ENCODE measurements around the gene LIG1.
"Not testable (repeated sequence)": the region's sequence is repeated elsewhere in the genome, so short reads cannot be mapped to it uniquely, and the experiment has no call there.

Gene LIG1

GRCh38 chr19:48120505-48120904 lies 49.6 kb downstream of the LIG1 start:
- no peak for DNase-seq

DNA sequence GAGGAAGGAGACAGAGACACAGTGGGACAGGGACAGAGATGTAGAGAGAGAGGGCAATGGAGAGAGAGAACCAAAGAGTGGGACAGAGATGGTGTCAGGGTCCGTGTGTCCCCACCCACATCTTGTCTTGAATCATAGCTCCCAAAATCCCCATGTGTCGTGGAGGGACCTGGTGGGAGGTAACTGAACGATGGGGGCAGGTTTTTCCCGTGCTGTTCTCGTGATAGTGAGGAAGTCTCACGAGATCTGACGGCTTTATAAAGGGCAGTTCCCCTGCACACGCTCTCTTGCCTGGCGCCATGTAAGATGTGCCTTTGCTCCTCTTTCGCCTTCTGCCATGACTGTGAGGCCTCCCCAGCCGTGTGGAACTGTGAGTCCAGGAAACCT lies 52.0 kb downstream of the LIG1 start:
- DNase-seq = no peak

- DNase-seq = no peak
Measured at GRCh38 chr19:48117515-48118130, 52.5 kb downstream of the LIG1 start.

GRCh38 chr19:48113190-48113917 lies 56.8 kb downstream of the LIG1 start:
- DNase-seq = no peak

GRCh38 chr19:48111280-48111679 lies 58.9 kb downstream of the LIG1 start:
- DNase-seq = no peak

DNA sequence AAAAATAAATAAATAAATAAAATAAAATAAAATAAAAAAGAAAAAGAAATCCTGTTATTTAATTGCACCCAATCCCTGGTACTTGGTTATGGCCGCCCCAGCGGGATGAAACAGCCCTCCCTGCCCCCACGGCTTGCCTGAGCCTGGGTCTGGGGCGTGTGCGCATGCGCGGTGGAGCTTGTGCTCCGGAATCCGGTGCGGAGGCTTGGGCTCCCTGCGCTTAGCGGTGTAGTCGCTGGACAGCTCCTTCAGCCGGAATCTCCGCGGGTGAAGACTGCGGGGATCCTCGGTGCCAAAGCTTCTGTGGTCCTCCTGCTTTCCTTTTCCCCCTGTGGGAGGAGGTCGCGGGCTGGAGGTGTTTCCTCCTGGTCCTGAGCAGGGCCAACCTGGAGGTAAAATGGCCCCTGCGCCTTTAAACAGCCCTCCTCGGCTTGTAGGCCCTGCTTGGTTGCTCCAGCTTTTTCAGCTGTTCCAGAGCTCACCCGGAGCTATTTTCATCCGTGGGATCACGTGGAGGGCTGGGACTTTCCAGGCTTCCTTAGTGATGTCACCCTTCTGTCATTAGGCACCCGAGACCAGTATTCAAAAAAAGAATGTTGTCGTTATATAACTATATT lies 59.7 kb downstream of the LIG1 start, which contains the start of gene PLA2G4C:
Gene PLA2G4C, minus strand, starts transcription at position 468 of the 617 bp plus-strand sequence. CDS start 4,288 bp downstream, outside the sequence.
- DNase-seq = peak; percentile 87

DNA sequence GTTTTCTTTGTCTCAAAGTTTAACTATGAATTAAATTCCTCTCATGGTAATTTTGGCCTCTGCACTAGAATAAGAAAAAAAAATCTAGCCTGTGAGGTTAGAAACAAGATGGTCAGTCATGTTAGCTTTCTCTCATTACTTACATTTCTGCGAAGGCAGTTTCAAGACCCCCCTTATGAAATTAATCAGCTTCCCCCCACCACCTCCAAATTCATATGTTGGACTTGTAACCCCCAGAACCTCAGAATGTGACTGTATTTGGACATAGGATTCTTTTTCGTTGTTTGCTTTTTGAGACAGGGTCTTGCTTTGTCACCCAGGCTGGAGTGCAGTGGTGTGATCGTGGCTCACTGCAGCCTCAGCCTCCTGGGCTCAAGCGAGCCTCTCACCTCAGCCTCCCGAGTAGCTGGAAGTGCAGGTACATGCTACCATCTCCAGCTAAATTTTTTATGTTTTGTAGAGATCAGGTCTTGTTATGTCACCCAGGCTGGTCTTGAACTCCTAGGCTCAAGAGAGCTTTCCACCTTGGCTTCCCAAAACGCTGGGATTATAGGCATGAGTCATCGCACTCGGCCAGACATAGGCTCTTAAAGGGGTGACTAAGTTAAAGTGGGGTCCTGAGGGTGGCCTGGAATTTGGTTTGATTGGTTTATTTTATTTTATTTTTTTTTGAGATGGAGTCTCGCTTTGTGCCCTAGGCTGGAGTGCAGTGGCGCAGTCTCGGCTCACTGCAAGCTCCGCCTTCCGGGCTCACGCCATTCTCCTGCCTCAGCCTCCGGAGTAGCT lies 61.0 kb downstream of the LIG1 start:
- DNase-seq = no peak

GRCh38 chr19:48103922-48104321 lies 66.2 kb downstream of the LIG1 start:
- no peak for DNase-seq

GRCh38 chr19:48102870-48103751 lies 67.0 kb downstream of the LIG1 start:
- DNase-seq = peak; percentile 42

DNA sequence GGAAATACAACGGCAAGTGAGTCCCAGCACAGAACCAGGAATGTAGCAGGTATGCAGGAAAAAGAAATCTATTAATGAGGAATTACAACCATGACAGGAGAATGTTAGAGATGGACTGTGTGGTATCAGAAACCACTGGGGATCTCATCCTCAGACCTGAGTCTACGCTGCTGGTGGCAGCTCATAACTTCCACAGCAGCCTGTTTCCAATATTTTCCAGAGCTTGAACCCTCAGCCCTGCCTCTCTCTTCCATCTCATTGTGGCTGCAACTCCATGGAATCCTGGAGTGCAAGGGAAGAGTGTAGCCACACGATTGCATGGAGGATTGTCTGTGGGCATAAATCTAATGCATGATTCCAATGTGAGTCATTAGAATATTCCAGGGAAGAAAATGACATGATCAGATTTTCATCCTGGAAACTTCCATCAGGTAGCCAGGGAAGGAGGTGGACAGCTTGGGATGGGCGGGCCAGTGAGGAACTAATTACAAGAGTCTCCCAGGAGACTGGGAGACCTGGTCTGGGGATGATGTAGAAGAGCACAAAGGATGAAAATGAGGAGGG lies 74.5 kb downstream of the LIG1 start:
- DNase-seq = no peak

GRCh38 chr19:48094855-48095203 lies 75.3 kb downstream of the LIG1 start:
- DNase-seq = no peak

DNA sequence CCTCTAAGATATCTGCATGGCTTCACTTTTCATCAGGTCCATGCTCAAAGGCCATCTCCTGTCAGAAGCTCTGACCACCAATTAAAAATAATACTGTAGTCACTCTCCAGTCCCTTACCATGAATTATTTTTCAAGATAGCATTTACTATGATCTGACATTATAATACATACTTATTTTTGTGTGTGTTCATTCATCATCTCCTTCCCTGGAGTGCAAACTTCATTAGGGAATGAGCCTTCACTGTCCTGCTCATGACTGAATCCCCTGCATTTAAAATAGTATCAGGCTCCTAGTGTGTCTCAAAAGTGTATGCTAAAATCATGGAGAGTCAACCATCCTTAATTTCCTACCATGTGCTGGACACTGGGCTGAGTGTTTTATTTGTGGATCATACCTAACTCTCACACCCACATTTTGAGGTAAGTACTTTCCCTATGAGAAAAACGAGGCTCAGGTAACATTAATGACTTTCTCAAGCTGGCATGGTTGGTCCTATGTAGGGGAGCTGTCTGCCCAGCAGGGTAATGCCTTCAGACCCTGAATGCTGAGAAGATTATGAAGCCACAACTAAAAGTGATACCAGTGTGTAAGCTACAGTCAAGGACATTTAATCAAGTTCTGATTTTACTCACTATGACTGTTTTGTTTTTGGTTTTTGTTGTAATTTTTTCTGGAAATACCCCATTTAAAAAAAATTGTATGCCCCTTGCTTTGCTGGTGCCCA lies 75.9 kb downstream of the LIG1 start:
- DNase-seq = no peak

DNA sequence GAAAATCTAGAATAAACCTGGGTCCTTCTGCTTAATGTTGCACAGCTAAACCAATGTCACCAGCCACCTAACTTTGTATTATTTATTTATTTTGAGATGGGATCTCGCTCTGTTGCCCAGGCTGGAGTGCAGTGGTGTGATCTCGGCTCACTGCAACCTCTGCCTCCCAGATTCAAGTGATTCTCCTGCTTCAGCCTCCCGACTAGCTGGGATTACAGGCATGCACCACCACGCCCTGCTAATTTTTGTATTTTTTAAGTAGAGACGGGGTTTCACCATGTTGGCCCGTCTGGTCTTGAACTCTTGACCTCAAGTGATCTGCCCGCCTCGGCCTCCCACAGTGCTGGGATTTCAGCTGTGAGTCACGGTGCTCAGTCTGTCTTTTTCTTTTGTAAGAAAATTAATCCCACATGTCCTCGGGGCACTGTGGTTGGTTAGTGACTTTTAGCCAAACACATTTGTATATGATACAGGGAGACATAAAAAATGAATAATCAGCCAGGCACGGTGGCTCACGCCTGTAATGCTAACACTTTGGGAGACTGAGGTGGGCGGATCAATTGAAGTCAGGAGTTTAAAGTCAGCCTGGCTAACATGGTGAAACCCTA lies 78.9 kb downstream of the LIG1 start:
- DNase-seq = not testable (repeated sequence)

GRCh38 chr19:48090281-48090802 lies 79.8 kb downstream of the LIG1 start:
- no peak for DNase-seq

- DNase-seq = not testable (repeated sequence)
Measured at GRCh38 chr19:48088991-48089390, 81.2 kb downstream of the LIG1 start.

GRCh38 chr19:48085904-48086864 lies 84.0 kb downstream of the LIG1 start:
- no peak for DNase-seq

- no peak for DNase-seq
Measured at GRCh38 chr19:48085076-48085475, 85.1 kb downstream of the LIG1 start.

- no peak for DNase-seq
Measured at GRCh38 chr19:48081106-48081505, 89.0 kb downstream of the LIG1 start.

DNA sequence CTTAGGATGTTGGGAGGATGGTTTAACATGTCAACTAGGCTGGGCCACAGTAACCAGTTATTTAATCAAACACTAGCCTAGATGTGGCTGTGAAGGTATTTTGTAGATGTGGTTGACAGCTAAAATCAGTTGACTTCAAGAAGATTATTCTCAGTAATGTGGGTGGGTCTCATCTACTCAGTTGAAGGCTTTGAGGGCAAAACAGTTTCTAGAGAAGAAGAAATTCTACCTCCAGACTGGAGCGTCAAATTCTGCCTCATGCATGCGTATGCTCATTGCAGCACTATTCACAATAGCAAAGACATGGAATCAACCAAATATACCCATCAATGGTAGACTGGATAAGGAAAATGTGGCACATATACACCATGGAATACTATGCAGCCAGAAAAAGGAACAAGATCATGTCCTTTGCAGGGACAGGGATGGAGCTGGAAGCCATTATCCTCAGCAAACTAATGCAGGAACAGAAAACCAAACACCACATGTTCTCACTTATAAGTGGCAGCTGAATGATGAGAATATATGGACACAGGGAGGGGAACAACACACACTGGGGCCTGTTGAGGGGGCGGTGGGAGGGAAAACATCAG lies 99.9 kb downstream of the LIG1 start:
- DNase-seq = not testable (repeated sequence)
